ENCODE results near the gene KLF2. TPM values are rescaled to one million over a fixed set of nuclear protein-coding genes. Genes with fewer than 3 reads are reported as not detected.

KLF2 gene
- total RNA-seq, 1 donor from 2014 or later, result 44.7 TPM

DNA sequence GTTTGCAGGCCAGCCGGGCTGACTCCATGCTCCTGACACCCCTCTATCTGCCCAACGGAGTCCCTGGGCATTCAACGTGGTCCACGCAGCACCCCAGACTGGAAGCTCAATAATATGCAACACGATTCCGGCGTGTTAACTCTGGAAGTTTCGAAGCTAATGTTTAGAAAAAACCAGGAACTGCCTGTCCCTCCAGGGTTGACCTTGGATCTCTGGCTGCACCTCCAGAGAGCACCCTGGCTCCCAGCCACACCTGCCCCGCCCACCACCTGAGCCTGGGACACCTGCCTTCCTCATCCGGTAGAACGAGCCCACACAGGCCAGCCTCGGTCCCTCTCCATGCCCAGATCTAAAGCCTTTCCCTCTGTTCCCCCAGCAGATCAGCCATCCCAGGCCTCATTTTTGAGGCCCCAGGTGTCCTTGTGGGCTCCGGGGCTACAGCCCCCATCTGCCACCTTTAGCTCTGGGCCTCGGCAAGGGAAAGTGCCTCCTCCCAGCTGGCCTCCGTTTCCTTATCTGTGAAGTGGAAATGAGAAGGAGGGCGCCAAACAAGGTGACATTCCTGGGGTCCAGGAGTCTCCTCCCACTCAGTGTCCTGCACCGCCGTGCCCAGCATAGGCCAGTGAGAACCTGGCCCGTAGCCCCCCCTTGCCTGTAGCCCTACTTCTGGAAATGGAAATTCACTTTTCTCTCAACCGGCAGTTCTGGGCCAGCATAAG lies 38.7 kb downstream of the KLF2 start:
- H3K27ac Mint-ChIP-seq (ENCODE audit: unreplicated experiment), result no peak overlapping the region

DNA sequence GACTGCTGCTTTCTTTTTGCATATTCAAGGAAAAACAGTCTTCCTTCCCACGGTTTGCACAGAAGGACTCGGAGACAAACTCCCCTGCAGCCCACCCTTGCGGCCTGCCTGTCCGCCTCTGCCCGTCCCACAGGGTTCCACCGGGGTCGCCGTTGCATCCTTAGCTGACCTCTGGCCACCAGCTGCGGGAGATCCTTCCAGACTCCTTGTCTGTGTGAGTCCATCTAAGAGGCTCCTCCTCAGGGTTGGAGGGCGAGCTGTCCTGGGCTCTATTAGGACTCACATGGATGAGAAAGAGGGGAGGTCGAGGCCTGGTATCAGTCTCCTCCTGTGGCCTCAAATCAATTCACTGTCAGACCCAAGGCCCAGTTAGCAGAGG lies 39.2 kb downstream of the KLF2 start:
- no peak overlapping the region for H3K4me3 Mint-ChIP-seq (ENCODE audit: unreplicated experiment)
- TF ChIP-seq, protein P1, sequence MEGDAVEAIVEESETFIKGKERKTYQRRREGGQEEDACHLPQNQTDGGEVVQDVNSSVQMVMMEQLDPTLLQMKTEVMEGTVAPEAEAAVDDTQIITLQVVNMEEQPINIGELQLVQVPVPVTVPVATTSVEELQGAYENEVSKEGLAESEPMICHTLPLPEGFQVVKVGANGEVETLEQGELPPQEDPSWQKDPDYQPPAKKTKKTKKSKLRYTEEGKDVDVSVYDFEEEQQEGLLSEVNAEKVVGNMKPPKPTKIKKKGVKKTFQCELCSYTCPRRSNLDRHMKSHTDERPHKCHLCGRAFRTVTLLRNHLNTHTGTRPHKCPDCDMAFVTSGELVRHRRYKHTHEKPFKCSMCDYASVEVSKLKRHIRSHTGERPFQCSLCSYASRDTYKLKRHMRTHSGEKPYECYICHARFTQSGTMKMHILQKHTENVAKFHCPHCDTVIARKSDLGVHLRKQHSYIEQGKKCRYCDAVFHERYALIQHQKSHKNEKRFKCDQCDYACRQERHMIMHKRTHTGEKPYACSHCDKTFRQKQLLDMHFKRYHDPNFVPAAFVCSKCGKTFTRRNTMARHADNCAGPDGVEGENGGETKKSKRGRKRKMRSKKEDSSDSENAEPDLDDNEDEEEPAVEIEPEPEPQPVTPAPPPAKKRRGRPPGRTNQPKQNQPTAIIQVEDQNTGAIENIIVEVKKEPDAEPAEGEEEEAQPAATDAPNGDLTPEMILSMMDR (IDR thresholded peaks at IDR 0.05), result no peak
- no peak for DNase-seq (ENCODE audit: low spot score)
- no peaks in the 10 kb centered on the region for H3K9me3 Mint-ChIP-seq (ENCODE audit: low read depth)
- H3K36me3 Mint-ChIP-seq (ENCODE audit: low read depth), result peaks cover 5% of the 10 kb centered on the region
- H3K27ac Mint-ChIP-seq (ENCODE audit: unreplicated experiment), result peak overlapping the region; percentile 27
- no peaks in the 10 kb centered on the region for H3K27me3 Mint-ChIP-seq (ENCODE audit: low read depth)
- no peaks in the 10 kb centered on the region for H3K4me1 Mint-ChIP-seq (ENCODE audit: low read depth)

More for the DNA sequence above, 38.7 kb downstream of the KLF2 start:
- Mint-ChIP-seq H3K4me1 (ENCODE audit: low read depth) (no peaks in the 10 kb centered on the region), H3K4me3 (ENCODE audit: unreplicated experiment) (no peak overlapping the region), H3K9me3 (ENCODE audit: low read depth) (no peaks in the 10 kb centered on the region), H3K36me3 (ENCODE audit: low read depth) (peaks cover 5% of the 10 kb centered on the region), H3K27me3 (ENCODE audit: low read depth) (no peaks in the 10 kb centered on the region)
- TF ChIP-seq, protein P1 (IDR thresholded peaks at IDR 0.05), result no peak
- no peak for DNase-seq (ENCODE audit: low spot score)

DNA sequence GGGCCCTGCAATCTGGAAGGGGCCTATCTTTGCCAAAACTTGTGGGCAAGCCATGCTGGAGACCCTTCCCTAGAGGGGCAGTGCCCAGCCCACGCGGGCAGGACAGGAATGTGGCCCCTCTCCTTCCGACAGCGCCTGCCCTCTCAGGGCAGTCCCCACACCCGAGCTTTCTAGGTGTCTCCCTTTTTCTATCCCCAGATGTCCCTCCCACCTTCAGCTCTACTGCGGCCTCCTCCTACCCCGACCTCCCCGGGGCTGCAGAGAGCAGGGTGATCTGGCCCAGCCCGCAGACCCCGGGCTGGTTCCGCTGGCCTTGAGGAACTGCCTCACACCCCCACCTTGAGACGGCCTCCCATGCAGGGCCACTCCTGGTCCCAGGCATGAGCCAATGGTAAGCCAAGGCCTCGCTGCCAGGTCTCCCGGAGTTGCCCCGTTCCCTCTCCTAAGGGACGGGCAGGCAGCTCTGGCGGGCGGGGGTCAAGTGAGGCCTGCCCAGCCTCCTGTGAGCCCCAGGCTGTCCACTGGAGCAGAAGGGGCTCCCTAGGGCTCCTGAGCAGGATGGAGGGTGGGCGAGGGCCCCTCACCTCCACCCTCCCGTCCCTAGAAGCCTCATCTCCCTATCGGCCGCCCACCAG lies 39.7 kb downstream of the KLF2 start:
- Mint-ChIP-seq H3K9me3 (ENCODE audit: low read depth) (no peaks in the 10 kb centered on the region), H3K4me3 (ENCODE audit: unreplicated experiment) (no peak overlapping the region), H3K36me3 (ENCODE audit: low read depth) (peaks cover 5% of the 10 kb centered on the region), H3K27me3 (ENCODE audit: low read depth) (no peaks in the 10 kb centered on the region), H3K27ac (ENCODE audit: unreplicated experiment) (no peak overlapping the region), H3K4me1 (ENCODE audit: low read depth) (no peaks in the 10 kb centered on the region)
- DNase-seq (ENCODE audit: low spot score), result no peak
- TF ChIP-seq, protein P1 (IDR thresholded peaks at IDR 0.05), result no peak

DNA sequence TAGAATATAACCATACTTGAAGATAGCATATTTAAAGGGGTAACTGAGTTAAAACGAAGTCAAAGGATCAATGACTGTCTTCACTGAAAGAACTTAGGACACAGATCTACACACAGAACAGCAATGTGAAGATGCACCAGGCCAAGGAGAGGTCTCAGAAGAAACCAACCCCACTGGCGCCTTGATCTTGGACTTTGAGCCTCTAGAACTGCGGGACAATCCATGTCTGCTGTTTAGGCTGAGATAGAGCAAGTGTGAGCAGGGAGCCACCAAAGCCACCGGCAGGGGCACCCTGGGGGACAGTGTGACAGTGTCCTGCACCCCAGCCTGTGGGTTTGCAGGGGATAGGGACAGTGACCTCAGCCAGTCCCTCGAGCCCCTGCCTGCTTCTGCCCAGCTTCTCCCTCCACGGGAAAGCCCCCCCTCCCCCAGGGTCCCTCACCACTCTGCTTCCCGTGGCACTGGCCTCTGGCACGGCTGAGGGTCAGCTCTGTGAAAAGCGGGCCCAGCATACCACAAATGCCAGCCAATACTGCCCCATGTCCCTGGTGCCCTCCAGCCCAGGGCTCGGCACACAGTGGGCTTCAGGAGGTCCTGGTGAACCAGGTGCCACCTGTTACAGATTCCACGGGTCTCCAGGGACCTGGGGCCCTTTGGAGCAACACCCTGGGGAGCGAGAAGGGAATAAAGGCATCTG lies 40.8 kb downstream of the KLF2 start:
- Mint-ChIP-seq H3K4me1 (ENCODE audit: low read depth) (no peaks in the 10 kb centered on the region), H3K27me3 (ENCODE audit: low read depth) (no peaks in the 10 kb centered on the region), H3K9me3 (ENCODE audit: low read depth) (no peaks in the 10 kb centered on the region), H3K36me3 (ENCODE audit: low read depth) (peaks cover 5% of the 10 kb centered on the region), H3K27ac (ENCODE audit: unreplicated experiment) (no peak overlapping the region), H3K4me3 (ENCODE audit: unreplicated experiment) (no peak overlapping the region)
- no peak for DNase-seq (ENCODE audit: low spot score)
- TF ChIP-seq, protein P1 (IDR thresholded peaks at IDR 0.05), result no peak

DNA sequence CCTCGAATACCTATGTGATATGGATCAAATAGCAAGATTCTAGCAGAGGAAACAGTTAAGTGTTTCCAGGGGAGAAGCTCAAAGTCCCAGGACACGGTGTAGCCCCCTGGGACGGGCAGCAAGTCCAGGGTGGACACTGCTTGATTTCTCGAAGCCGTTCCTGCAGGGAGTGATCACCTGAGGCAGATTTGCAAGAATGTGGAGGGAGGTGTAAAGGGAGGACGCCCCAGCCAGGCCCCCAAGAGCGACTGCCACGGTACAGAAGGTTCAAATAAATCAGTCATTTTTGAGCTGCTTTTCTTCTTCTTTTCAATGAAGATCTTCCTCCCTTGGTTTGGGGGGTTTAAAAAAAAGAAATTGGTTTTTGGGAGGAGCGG lies 41.4 kb downstream of the KLF2 start:
- TF ChIP-seq, protein P1 (IDR thresholded peaks at IDR 0.05), result no peak
- H3K9me3 Mint-ChIP-seq (ENCODE audit: low read depth), result no peaks in the 10 kb centered on the region
- H3K27me3 Mint-ChIP-seq (ENCODE audit: low read depth), result no peaks in the 10 kb centered on the region
- no peaks in the 10 kb centered on the region for H3K4me1 Mint-ChIP-seq (ENCODE audit: low read depth)
- DNase-seq (ENCODE audit: low spot score), result no peak
- H3K27ac Mint-ChIP-seq (ENCODE audit: unreplicated experiment), result no peak overlapping the region
- peaks cover 7% of the 10 kb centered on the region for H3K36me3 Mint-ChIP-seq (ENCODE audit: low read depth)
- no peak overlapping the region for H3K4me3 Mint-ChIP-seq (ENCODE audit: unreplicated experiment)
